Prostate gland (tissue), 2 donors: ENCODE results near the gene IQSEC3.

ENCODE experiments used
- CTCF ChIP-seq, 4 experiments: fragments of 200-600 bp in 2 of 4; fragments of 450-650 bp in 2 of 4; sonication (generic) in 2 of 4; IDR thresholded peaks; 1 replicate in 3 of 4; 2 replicates in 1 of 4; pipeline ENCODE4 v1.5.1; 2016 to 2019; ENCODE audit warnings: antibody characterized with exemption in 4 of 4, mild to moderate bottlenecking in 2 of 4, moderate library complexity in 2 of 4
- POLR2AphosphoS5 ChIP-seq: sonication (generic); formaldehyde crosslinking; IDR thresholded peaks from one replicate; pipeline ENCODE4 v1.6.1; 2017; ENCODE audit warnings: antibody characterized with exemption

GRCh38 chr12:157644-158043, 91.1 kb downstream of the IQSEC3 start:
- TF ChIP-seq CTCF (IDR thresholded peaks at IDR 0.05), result no peak
- TF ChIP-seq POLR2AphosphoS5, result no peak
